Choroid plexus epithelial cell (primary cell): Measurements from ENCODE around the gene NXPH2.

ENCODE experiments used
- DNase-seq: peaks from one replicate; pipeline ENCODE4 v3.0.0-alpha.2; 2010; ENCODE audit warnings: low read depth
- H3K4me3 ChIP-seq: 2 replicates; pipeline ENCODE4 v1.5.1; 2011; ENCODE audit warnings: low read depth, mild to moderate bottlenecking, control low read depth, low read length, moderate library complexity
- TF ChIP-seq, protein P1 (sequence below): conservative IDR thresholded peaks from 2 replicates; pipeline ENCODE4 v1.5.1; 2011; ENCODE audit warnings: low read depth, mild to moderate bottlenecking, control low read depth, inconsistent platforms, low read length, moderate library complexity

The NXPH2 gene

DNA sequence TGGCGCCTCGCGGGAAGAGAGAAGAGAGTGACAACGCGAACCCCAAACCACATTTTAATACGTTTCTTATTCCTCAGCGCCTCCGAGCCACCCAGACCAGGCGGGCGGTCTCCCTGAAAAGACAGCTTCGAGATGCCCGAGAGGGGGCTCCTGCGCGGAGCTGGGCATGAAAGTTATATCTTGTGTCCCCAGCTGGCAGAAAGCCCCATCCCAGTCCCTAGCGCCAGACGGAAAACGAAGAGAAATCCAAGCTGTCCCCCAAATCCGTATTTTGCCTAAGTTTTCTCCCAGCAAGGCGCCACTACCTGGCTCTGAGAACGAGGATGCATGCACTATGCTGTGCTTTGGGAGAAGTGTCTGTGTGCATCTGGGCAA is 797 bp downstream of the NXPH2 start:
- DNase-seq = no peak
- no peak overlapping the region for H3K4me3 ChIP-seq
- TF ChIP-seq, protein P1, sequence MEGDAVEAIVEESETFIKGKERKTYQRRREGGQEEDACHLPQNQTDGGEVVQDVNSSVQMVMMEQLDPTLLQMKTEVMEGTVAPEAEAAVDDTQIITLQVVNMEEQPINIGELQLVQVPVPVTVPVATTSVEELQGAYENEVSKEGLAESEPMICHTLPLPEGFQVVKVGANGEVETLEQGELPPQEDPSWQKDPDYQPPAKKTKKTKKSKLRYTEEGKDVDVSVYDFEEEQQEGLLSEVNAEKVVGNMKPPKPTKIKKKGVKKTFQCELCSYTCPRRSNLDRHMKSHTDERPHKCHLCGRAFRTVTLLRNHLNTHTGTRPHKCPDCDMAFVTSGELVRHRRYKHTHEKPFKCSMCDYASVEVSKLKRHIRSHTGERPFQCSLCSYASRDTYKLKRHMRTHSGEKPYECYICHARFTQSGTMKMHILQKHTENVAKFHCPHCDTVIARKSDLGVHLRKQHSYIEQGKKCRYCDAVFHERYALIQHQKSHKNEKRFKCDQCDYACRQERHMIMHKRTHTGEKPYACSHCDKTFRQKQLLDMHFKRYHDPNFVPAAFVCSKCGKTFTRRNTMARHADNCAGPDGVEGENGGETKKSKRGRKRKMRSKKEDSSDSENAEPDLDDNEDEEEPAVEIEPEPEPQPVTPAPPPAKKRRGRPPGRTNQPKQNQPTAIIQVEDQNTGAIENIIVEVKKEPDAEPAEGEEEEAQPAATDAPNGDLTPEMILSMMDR = no peak

DNA sequence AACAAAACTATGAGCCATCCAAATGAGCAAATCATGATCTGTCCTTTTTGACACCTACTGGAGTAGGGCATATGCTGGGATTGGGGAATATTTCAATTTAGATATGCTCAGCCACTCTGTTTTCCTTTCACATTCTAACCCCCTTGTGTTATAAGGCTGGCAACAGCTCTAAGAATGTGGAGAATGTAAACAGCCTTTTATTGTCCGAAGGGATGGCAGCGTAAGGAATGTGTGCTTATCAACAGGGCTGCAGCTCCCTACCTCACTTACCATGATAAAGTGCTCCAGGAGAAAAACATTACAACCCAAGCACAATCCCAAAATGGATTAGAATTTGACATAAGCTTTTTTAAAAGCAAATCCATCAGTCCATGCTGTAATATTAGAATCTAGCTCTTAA is 2.2 kb downstream of the NXPH2 start:
- DNase-seq = peak; percentile 42
- no peak overlapping the region for H3K4me3 ChIP-seq
- TF ChIP-seq, protein P1 = no peak

DNA sequence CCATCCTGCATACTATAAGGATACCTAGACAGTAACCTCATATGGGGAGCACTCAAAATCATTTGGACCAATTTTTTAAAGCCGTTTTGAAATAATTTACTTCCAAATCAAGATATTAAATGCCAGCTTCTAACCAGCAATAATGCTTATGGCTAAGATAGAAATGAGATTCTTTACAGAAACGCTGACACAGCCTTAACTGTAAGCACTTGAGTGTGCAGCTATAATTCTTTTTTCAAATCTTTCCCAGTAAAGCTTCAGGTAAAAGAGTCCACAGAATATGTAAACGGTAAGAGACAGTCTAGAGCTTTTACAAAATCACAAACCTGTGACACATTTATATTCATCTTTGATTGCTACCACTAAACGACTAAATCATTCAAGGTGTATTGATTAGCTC is 4.5 kb downstream of the NXPH2 start:
- TF ChIP-seq, protein P1 = no peak
- no peak overlapping the region for H3K4me3 ChIP-seq
- DNase-seq = no peak

DNA sequence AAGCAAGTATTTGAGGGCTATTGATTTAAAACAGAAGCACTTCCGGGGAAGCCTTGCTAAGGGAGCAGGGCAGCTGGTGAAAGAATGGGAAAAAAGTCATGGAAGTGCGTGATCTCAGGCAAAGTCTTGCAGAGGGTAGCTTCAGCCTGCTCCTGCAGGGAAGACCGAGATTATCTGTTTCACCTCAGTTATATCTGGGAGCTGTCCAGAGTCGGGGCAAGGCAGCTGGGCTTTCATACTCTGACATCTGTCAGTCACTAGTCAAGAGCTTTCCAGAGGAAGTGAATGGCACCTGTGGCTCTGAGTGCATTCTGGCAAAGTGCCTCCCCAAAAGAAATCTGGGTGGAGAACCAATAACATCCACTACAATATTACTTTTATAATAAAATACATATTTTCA is 8.7 kb downstream of the NXPH2 start:
- no peak overlapping the region for H3K4me3 ChIP-seq
- TF ChIP-seq, protein P1 = no peak
- DNase-seq = no peak

DNA sequence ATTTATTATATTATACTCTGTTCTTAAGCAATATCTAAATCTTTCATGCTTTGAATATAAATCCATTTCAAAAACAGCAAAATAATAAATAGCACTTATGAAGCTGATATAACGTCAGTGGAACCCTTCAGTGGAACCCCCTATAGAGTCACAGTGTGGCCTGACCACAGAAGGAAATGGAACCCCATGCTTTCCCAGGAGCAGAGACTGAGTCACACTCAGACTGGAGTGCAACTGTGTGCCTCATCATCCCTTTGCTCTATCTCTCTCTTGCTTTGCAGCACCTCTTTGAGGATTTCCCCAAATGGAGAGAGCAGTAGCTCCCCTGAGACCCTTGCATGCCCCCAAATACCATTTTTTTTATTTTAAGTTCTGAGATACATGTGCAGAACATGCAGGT is 13.1 kb downstream of the NXPH2 start:
- H3K4me3 ChIP-seq = no peak overlapping the region
- TF ChIP-seq, protein P1 = no peak
- no peak for DNase-seq

DNA sequence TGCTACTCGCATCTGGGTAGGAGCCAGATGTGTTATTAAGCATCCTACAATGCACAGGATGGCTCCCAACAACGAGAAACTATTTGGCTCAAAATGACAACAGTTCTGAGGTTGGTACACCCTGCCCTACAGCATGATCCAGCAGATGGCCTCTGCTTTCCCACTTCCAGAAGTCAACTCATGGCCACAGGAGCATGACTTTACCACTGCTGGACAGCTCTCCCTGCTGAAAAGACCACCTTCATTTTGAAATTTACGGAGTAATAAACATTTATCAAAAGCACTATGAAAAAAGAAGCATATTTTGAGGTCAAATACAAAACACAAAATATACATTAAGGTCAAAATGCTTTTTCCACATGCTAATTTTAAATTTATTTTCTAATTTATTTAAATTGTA is 13.7 kb downstream of the NXPH2 start:
- TF ChIP-seq, protein P1 = no peak
- no peak for DNase-seq

DNA sequence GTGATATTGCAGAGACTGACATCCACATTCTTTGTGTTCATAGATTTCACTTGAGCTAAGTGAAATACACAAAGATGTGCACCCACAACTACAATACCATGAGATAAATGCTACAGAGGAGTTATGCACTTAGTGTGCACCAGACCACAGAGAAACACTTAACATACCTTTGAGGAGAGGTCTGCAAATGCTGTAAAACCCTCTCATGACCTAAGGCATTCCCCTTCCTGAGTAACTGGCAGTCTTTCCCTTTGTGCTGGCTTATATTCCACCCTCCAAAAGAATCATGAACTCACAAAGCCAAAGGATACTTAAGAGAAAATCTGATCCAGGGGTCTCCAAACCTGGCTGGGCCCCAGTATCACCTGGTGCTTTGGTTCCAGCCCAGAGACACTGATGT is 16.2 kb downstream of the NXPH2 start:
- TF ChIP-seq, protein P1 = no peak
- DNase-seq = no peak
- no peak overlapping the region for H3K4me3 ChIP-seq

More for the DNA sequence above, 13.7 kb downstream of the NXPH2 start:
- no peak overlapping the region for H3K4me3 ChIP-seq
